Pulmonary artery endothelial cell (primary cell): ENCODE data around the gene DCK. TPM values are rescaled to one million over a fixed set of nuclear protein-coding genes. Genes with fewer than 3 reads are reported as not detected.

Experiments
- DNase-seq: peaks from one replicate; pipeline ENCODE4 v3.0.0-alpha.2; 2011; ENCODE audit warnings: low read depth, low spot score
- total RNA-seq: library from RNA; depleted of rRNA; stranded (reverse); fragments of >200 nt; gene quantifications from 2 replicates; pipeline ENCODE4 v1.2.3, GENCODE V29; 2014

The DCK gene
- 15.6 and 21.6 TPM in 2 replicates for total RNA-seq

GRCh38 chr4:70993181-70994068 is at the start of gene DCK:
Gene DCK, plus strand, starts transcription at chr4:70993649. Its CDS starts 187 bp downstream, at chr4:70993836.
- peak; percentile 63 for DNase-seq

GRCh38 chr4:70945046-70945445 is 48.4 kb upstream of the DCK start:
- no peak for DNase-seq

- DNase-seq = no peak
Measured at GRCh38 chr4:70945452-70946055, 47.9 kb upstream of the DCK start.

- no peak for DNase-seq
Measured at GRCh38 chr4:70946939-70947338, 46.5 kb upstream of the DCK start.

- no peak for DNase-seq
Measured at GRCh38 chr4:70948665-70949260, 44.7 kb upstream of the DCK start.

GRCh38 chr4:70954032-70954431 is 39.4 kb upstream of the DCK start:
- DNase-seq = no peak

- DNase-seq = no peak
Measured at GRCh38 chr4:70956549-70957210, 36.8 kb upstream of the DCK start.

- DNase-seq = no peak
Measured at GRCh38 chr4:70958681-70959080, 34.8 kb upstream of the DCK start.

GRCh38 chr4:70969076-70969475 is 24.4 kb upstream of the DCK start:
- no peak for DNase-seq

GRCh38 chr4:70976252-70976651 is 17.2 kb upstream of the DCK start:
- DNase-seq = no peak

GRCh38 chr4:70979445-70980008 is 13.9 kb upstream of the DCK start:
- no peak for DNase-seq

- DNase-seq = no peak
Measured at GRCh38 chr4:70980196-70980595, 13.3 kb upstream of the DCK start.

GRCh38 chr4:70984106-70984505 is 9.3 kb upstream of the DCK start:
- DNase-seq = no peak

GRCh38 chr4:70984589-70984988 is 8.9 kb upstream of the DCK start:
- DNase-seq = no peak

GRCh38 chr4:70991596-70991995 is 1.9 kb upstream of the DCK start:
- DNase-seq = no peak

- no peak for DNase-seq
Measured at GRCh38 chr4:70992391-70992881, 1.0 kb upstream of the DCK start.

GRCh38 chr4:70994069-70994366 is 569 bp downstream of the DCK start:
- DNase-seq = no peak

- no peak for DNase-seq
Measured at GRCh38 chr4:70994387-70995099, 1.1 kb downstream of the DCK start.

GRCh38 chr4:70996018-70996360 is 2.5 kb downstream of the DCK start:
- DNase-seq = no peak

GRCh38 chr4:70997036-70997435 is 3.6 kb downstream of the DCK start:
- no peak for DNase-seq

- DNase-seq = no peak
Measured at GRCh38 chr4:70997546-70997945, 4.1 kb downstream of the DCK start.
